Naive thymus-derived CD8-positive, alpha-beta T cell (primary cell): ENCODE data around the gene C1QTNF5. TPM values are rescaled to one million over a fixed set of nuclear protein-coding genes. Genes with fewer than 3 reads are reported as not detected.
"Not testable (repeated sequence)": the region's sequence is repeated elsewhere in the genome, so short reads cannot be mapped to it uniquely, and the experiment has no call there.

Experiments used
- ATAC-seq, 2 donors: fragments of 150-1000 bp; cut with Tn5 transposase in 1 of 2; sonication (Bioruptor Pico), chemical (Tn5 transposase) in 1 of 2; 1 replicate in 1 of 2; 2 replicates in 1 of 2; pipeline ENCODE4 v1.10.0; 2021; ENCODE audit warnings: mild to moderate bottlenecking in 2 of 2, moderate library complexity in 2 of 2
- POLR2A ChIA-PET: fragments of 350-600 bp; sonication (Branson Sonifier 250); formaldehyde crosslinking; loops from one replicate; lab custom pipeline; 2021; ENCODE audit warnings: antibody characterized with exemption; lab: Charles Lee
- DNase-seq, 10 donors: peaks; one replicate each; pipeline versions ENCODE4 v3.0.0 to v3.0.0-alpha.2; 2020 to 2022
- H3K27ac Mint-ChIP-seq, 10 donors: one replicate each; pipeline ENCODE4 v1.8.0; 2020 to 2022; ENCODE audit warnings: mild to moderate bottlenecking in 10 of 10, mixed read lengths in 10 of 10, moderate library complexity in 4 of 10, inconsistent platforms in 1 of 10
- H3K27me3 Mint-ChIP-seq, 5 donors: one replicate each; pipeline ENCODE4 v1.8.0; 2021 to 2022; ENCODE audit warnings: mixed read lengths in 5 of 5
- H3K36me3 Mint-ChIP-seq, 3 donors: one replicate each; pipeline ENCODE4 v1.8.0; 2020 to 2022; ENCODE audit warnings: mixed read lengths in 3 of 3, mild to moderate bottlenecking in 2 of 3, inconsistent platforms in 1 of 3
- H3K4me1 Mint-ChIP-seq, 4 donors: one replicate each; pipeline ENCODE4 v1.8.0; 2021 to 2022; ENCODE audit warnings: mixed read lengths in 4 of 4
- H3K4me3 Mint-ChIP-seq, 10 donors: one replicate each; pipeline ENCODE4 v1.8.0; 2020 to 2022; ENCODE audit warnings: mild to moderate bottlenecking in 10 of 10, mixed read lengths in 10 of 10, moderate library complexity in 6 of 10, inconsistent platforms in 1 of 10
- H3K9me3 Mint-ChIP-seq, 9 donors: one replicate each; pipeline ENCODE4 v1.8.0; 2020 to 2022; ENCODE audit warnings: mixed read lengths in 9 of 9, mild to moderate bottlenecking in 3 of 9, inconsistent platforms in 1 of 9, moderate library complexity in 1 of 9
- polyA plus RNA-seq, 3 donors: library from polyadenylated mRNA; unstranded; fragments of 300-500 nt; fragmentation: Illumina TruSeq; gene quantifications; one replicate each; pipeline ENCODE4 v1.2.3, GENCODE V29; 2021
- total RNA-seq, 8 experiments: library from RNA in 2 of 8; stranded (reverse) in 2 of 8; gene quantifications; one replicate each; pipeline ENCODE4 v1.2.3 and lab custom pipeline; 2021 to 2026

C1QTNF5 gene, protein sequence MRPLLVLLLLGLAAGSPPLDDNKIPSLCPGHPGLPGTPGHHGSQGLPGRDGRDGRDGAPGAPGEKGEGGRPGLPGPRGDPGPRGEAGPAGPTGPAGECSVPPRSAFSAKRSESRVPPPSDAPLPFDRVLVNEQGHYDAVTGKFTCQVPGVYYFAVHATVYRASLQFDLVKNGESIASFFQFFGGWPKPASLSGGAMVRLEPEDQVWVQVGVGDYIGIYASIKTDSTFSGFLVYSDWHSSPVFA
- not detected for total RNA-seq
- not detected for polyA plus RNA-seq
- 0 reads per million in 6 experiments for total RNA-seq (lab: John Stamatoyannopoulos, UW)

- DNase-seq = peak in 1 of 10 donors; percentile 61
- H3K4me1 Mint-ChIP-seq = peaks cover 14 to 50% (median 32%) of the 10 kb centered on the region in 4 donors
- H3K27ac Mint-ChIP-seq = peak within 1 kb of the TSS in 3 of 10 donors; percentile 16 to 75 (median 17)
- H3K36me3 Mint-ChIP-seq = peaks cover 0 to 10% (median 3%) of the 10 kb centered on the region in 3 donors
- peak within 1 kb of the TSS; percentile 5 to 66 (median 34) for H3K4me3 Mint-ChIP-seq
- H3K27me3 Mint-ChIP-seq = peaks cover 9 to 47% (median 28%) of the 10 kb centered on the region in 5 donors
- ATAC-seq = peak in 1 of 2 donors; percentile 36
- POLR2A ChIA-PET = interaction anchor here (1.0 to 1.4 kb wide), 2 partner anchors 27 to 40 kb away, joined by 3 read pairs; no protein-coding TSS in a partner anchor
- no peaks in the 10 kb centered on the region for H3K9me3 Mint-ChIP-seq
These were observed at the start of gene C1QTNF5 for GRCh38 chr11:119340335-119341221. TSS of gene C1QTNF5 (minus strand) at chr11:119340883. CDS start at chr11:119340397, 486 bp downstream.

DNA sequence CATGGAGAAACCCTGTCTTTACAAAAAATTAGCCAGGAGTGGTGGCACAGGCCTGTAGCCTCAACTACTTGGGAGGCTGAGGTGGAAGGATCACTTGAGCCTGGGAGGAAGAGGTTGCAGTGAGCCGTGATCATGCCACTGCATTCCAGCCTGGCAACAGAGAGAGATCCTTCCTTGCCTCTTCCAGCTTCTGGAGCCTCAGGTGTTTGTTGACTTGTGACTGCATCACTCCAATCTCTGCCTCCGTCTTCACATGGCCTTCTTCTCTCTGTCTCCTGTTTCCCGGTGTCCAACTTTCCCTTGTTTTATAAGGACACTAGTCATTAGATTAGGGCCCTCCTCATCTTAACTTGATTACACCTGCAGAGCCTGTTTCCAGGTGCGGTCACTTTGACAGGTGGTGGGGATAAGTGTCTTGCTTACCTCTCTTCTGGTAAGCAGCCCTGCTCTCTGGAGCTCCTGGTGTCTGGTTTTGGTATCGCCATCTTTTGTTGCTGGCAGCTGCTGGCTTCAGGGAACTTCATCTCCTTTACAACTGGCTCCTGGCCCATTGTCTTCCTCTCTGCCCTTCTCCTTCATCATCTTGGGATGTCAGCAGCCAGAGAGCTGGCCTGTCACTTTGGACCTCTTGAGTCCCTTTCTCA is 49.0 kb upstream of the C1QTNF5 start:
- H3K27ac Mint-ChIP-seq = peak overlapping the region in 1 of 10 donors; percentile 5
- no peaks in the 10 kb centered on the region for H3K9me3 Mint-ChIP-seq
- DNase-seq (peak in 1 of 10 donors; percentile 7), ATAC-seq (peak in 1 of 2 donors; percentile 46)
- H3K27me3 Mint-ChIP-seq = peaks cover under 1 to 10% (median 8%) of the 10 kb centered on the region in 5 donors
- H3K36me3 Mint-ChIP-seq = no peaks in the 10 kb centered on the region
- POLR2A ChIA-PET = no interaction called here
- H3K4me1 Mint-ChIP-seq = no peaks in the 10 kb centered on the region
- no peak overlapping the region for H3K4me3 Mint-ChIP-seq

DNA sequence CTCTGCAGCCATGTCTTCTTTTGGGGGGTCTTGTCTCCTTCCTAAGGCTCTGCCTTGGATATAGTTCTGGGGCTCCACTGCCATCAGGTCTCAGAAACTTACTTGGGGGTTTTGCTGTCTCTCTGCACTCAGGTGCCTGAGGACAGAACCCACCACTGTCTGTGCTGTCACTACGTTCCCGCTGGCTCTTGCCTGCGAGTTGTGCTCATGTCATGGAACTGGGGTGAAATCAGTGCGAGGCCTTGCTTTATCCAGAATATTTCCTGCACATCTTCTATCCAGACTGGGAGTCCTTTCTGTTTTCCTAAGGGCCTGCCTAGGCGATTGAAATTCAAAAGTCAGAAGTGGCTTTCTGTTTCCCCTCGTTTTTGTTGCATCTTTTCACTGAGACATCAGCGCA is 47.4 kb upstream of the C1QTNF5 start:
- H3K36me3 Mint-ChIP-seq = no peaks in the 10 kb centered on the region
- DNase-seq (no peak), ATAC-seq (no peak)
- POLR2A ChIA-PET = no interaction called here
- H3K4me3 Mint-ChIP-seq = peak overlapping the region in 1 of 10 donors; percentile 7
- no peak overlapping the region for H3K27ac Mint-ChIP-seq
- peaks cover 0 to 9% (median 6%) of the 10 kb centered on the region in 5 donors for H3K27me3 Mint-ChIP-seq
- no peaks in the 10 kb centered on the region for H3K9me3 Mint-ChIP-seq
- H3K4me1 Mint-ChIP-seq = no peaks in the 10 kb centered on the region

GRCh38 chr11:119384332-119384731 is 43.6 kb upstream of the C1QTNF5 start:
- ATAC-seq (no peak), DNase-seq (no peak)
- H3K36me3 Mint-ChIP-seq = no peaks in the 10 kb centered on the region
- H3K4me3 Mint-ChIP-seq = no peak overlapping the region
- H3K27me3 Mint-ChIP-seq = peaks cover 0 to 9% (median 3%) of the 10 kb centered on the region in 5 donors
- H3K9me3 Mint-ChIP-seq = no peaks in the 10 kb centered on the region
- peaks cover 0 to 7% (median 3%) of the 10 kb centered on the region in 4 donors for H3K4me1 Mint-ChIP-seq
- H3K27ac Mint-ChIP-seq = no peak overlapping the region
- POLR2A ChIA-PET = no interaction called here

- H3K27me3 Mint-ChIP-seq, ATAC-seq, H3K9me3 Mint-ChIP-seq, H3K27ac Mint-ChIP-seq, H3K4me1 Mint-ChIP-seq, POLR2A ChIA-PET, DNase-seq, H3K36me3 Mint-ChIP-seq, H3K4me3 Mint-ChIP-seq: not testable (repeated sequence)
These were observed 41.8 kb upstream of the C1QTNF5 start for GRCh38 chr11:119382513-119382912.

- H3K4me3 Mint-ChIP-seq = no peak overlapping the region
- H3K9me3 Mint-ChIP-seq = no peaks in the 10 kb centered on the region
- peaks cover 0 to 3% (median 1%) of the 10 kb centered on the region in 5 donors for H3K27me3 Mint-ChIP-seq
- H3K36me3 Mint-ChIP-seq = no peaks in the 10 kb centered on the region
- ATAC-seq (no peak), DNase-seq (peak in 1 of 10 donors; percentile 22)
- H3K27ac Mint-ChIP-seq = no peak overlapping the region
- H3K4me1 Mint-ChIP-seq = peaks cover 0 to 7% (median 3%) of the 10 kb centered on the region in 4 donors
- POLR2A ChIA-PET = no interaction called here
These were observed 41.4 kb upstream of the C1QTNF5 start for GRCh38 chr11:119382101-119382500.

- ATAC-seq (peak; percentile 95 to 97), DNase-seq (peak; percentile 94 to 99 (median 98))
- POLR2A ChIA-PET = interaction anchor here (0.7 to 1.4 kb wide), 4 partner anchors 14 to 41 kb away, joined by 3 to 9 read pairs (median 4); partner anchors contain the start of gene C1QTNF5
- Mint-ChIP-seq H3K27me3 (peaks cover 0 to 3% (median 0%) of the 10 kb centered on the region in 5 donors), H3K4me3 (no peak within 1 kb of the TSS), H3K9me3 (no peaks in the 10 kb centered on the region), H3K36me3 (no peaks in the 10 kb centered on the region), H3K4me1 (peaks cover 0 to 7% (median 3%) of the 10 kb centered on the region in 4 donors), H3K27ac (peak within 1 kb of the TSS in 2 of 10 donors; percentile 57 to 78)
These were observed 40.7 kb upstream of the C1QTNF5 start, which contains the start of gene USP2 for GRCh38 chr11:119381181-119381988. TSS of gene USP2 (minus strand) at chr11:119381690. CDS start at chr11:119373480, 8,210 bp downstream.

- Mint-ChIP-seq H3K27me3 (peaks cover 0 to 3% (median 0%) of the 10 kb centered on the region in 5 donors), H3K4me3 (no peak overlapping the region), H3K27ac (peak overlapping the region in 1 of 10 donors; percentile 57), H3K9me3 (no peaks in the 10 kb centered on the region), H3K4me1 (peaks cover 0 to 7% (median 3%) of the 10 kb centered on the region in 4 donors), H3K36me3 (no peaks in the 10 kb centered on the region)
- DNase-seq (no peak), ATAC-seq (no peak)
- POLR2A ChIA-PET = interaction anchor here (0.7 to 1.4 kb wide), 4 partner anchors 14 to 40 kb away, joined by 3 to 9 read pairs (median 4); partner anchors contain the start of gene C1QTNF5
These were observed 40.1 kb upstream of the C1QTNF5 start for GRCh38 chr11:119380827-119381180.

- Mint-ChIP-seq H3K9me3 (no peaks in the 10 kb centered on the region), H3K27ac (no peak overlapping the region), H3K4me3 (no peak overlapping the region), H3K4me1 (peaks cover 0 to 7% (median 3%) of the 10 kb centered on the region in 4 donors), H3K27me3 (peaks cover 0 to 3% (median 0%) of the 10 kb centered on the region in 5 donors), H3K36me3 (no peaks in the 10 kb centered on the region)
- ATAC-seq = no peak
- POLR2A ChIA-PET = interaction anchor here (0.7 to 1.4 kb wide), 2 partner anchors 24 to 26 kb away, joined by 4 to 9 read pairs; no protein-coding TSS in a partner anchor
- DNase-seq = no peak
These were observed 39.6 kb upstream of the C1QTNF5 start for GRCh38 chr11:119380160-119380826.

DNA sequence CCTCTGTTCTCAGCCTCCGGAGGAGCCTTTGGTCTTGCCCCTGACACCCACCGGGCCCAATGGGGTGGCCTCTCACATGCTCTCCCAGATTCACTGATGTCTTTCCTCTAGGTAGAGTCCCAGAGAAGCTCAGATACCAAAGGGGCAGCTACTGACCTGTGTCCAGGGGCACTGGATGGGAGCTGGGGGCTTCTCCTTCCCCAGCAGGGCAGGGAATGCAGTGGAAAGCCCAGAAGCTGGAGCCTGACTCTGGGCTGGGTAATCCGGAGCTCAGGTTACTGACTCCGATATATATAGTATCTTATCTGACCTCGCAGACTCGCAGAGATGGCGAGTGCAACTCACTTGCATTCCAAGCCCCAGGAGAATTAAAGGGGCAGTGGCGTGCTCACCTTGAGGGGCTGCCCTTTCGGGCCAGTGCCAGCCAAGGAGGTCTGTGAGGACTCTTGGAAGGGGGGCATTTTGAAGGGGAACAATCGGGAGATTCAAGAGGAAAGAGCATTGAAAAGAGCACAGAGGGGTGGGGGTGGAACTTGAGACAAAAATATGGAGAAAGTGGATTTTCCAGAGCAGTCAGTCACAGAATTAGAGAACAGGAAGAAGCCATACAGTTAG is 38.3 kb upstream of the C1QTNF5 start:
- DNase-seq (no peak), ATAC-seq (no peak)
- peak overlapping the region in 4 of 10 donors; percentile 18 to 72 (median 47) for H3K27ac Mint-ChIP-seq
- POLR2A ChIA-PET = interaction anchor here (0.6 kb wide), 1 partner anchor 542 kb away, joined by 6 read pairs; no protein-coding TSS in a partner anchor
- H3K4me1 Mint-ChIP-seq = peaks cover 0 to 9% (median 5%) of the 10 kb centered on the region in 4 donors
- no peaks in the 10 kb centered on the region for H3K9me3 Mint-ChIP-seq
- H3K27me3 Mint-ChIP-seq = peaks cover 0 to 3% (median 0%) of the 10 kb centered on the region in 5 donors
- peak overlapping the region in 2 of 10 donors; percentile 22 to 37 for H3K4me3 Mint-ChIP-seq
- H3K36me3 Mint-ChIP-seq = no peaks in the 10 kb centered on the region
